GM19438 (cell line): Measurements from ENCODE around the gene RBPJ.

Source experiments
- ATAC-seq: cut with Tn5 transposase; IDR thresholded peaks from one replicate; pipeline ENCODE4 v1.9.1; 2021; ENCODE audit warnings: low read depth; ENCODE audit not compliant: unreplicated experiment

RBPJ gene

GRCh38 chr4:26320538-26321372 lies at the start of gene RBPJ:
RBPJ (plus strand) TSS chr4:26321014; CDS start chr4:26321029, 15 bp downstream.
- peak; percentile 16 for ATAC-seq

- ATAC-seq, result no peak
Measured at GRCh38 chr4:26271703-26272102, 49.1 kb upstream of the RBPJ start.

- no peak for ATAC-seq
Measured at GRCh38 chr4:26272654-26273615, 47.9 kb upstream of the RBPJ start.

GRCh38 chr4:26273616-26273980 lies 47.2 kb upstream of the RBPJ start:
- no peak for ATAC-seq

- ATAC-seq, result no peak
Measured at GRCh38 chr4:26275281-26275680, 45.5 kb upstream of the RBPJ start.

GRCh38 chr4:26279446-26279845 lies 41.4 kb upstream of the RBPJ start:
- ATAC-seq, result no peak

- ATAC-seq, result no peak
Measured at GRCh38 chr4:26281881-26282280, 38.9 kb upstream of the RBPJ start.

- ATAC-seq, result no peak
Measured at GRCh38 chr4:26284536-26284935, 36.3 kb upstream of the RBPJ start.

GRCh38 chr4:26285272-26285671 lies 35.5 kb upstream of the RBPJ start:
- ATAC-seq, result no peak

- ATAC-seq, result no peak
Measured at GRCh38 chr4:26287756-26288155, 33.1 kb upstream of the RBPJ start.

GRCh38 chr4:26288355-26288909 lies 32.4 kb upstream of the RBPJ start:
- no peak for ATAC-seq

- ATAC-seq, result no peak
Measured at GRCh38 chr4:26289401-26289800, 31.4 kb upstream of the RBPJ start.

GRCh38 chr4:26290321-26290720 lies 30.5 kb upstream of the RBPJ start:
- no peak for ATAC-seq

GRCh38 chr4:26294904-26295303 lies 25.9 kb upstream of the RBPJ start:
- ATAC-seq, result no peak

- no peak for ATAC-seq
Measured at GRCh38 chr4:26296021-26296420, 24.8 kb upstream of the RBPJ start.

- no peak for ATAC-seq
Measured at GRCh38 chr4:26296514-26296913, 24.3 kb upstream of the RBPJ start.

GRCh38 chr4:26297219-26297618 lies 23.6 kb upstream of the RBPJ start:
- ATAC-seq, result no peak

GRCh38 chr4:26298198-26298947 lies 22.4 kb upstream of the RBPJ start:
- ATAC-seq, result no peak

GRCh38 chr4:26299254-26299882 lies 21.4 kb upstream of the RBPJ start:
- peak; percentile 72 for ATAC-seq
